Activated CD4-positive, alpha-beta T cell treated with anti-CD3 and anti-CD28 coated beads, Interleukin-2, Interleukin-4, amounts not matched to agents 100 ng/mL and 50 ng/mL, durations not matched to agents 16 hours and 8 hours (primary cell): ENCODE results near the gene CD36.

Source experiments
- DNase-seq: peaks from one replicate; pipeline ENCODE4 v3.0.0-alpha.2; 2020; ENCODE audit warnings: low spot score

Gene CD36

DNA sequence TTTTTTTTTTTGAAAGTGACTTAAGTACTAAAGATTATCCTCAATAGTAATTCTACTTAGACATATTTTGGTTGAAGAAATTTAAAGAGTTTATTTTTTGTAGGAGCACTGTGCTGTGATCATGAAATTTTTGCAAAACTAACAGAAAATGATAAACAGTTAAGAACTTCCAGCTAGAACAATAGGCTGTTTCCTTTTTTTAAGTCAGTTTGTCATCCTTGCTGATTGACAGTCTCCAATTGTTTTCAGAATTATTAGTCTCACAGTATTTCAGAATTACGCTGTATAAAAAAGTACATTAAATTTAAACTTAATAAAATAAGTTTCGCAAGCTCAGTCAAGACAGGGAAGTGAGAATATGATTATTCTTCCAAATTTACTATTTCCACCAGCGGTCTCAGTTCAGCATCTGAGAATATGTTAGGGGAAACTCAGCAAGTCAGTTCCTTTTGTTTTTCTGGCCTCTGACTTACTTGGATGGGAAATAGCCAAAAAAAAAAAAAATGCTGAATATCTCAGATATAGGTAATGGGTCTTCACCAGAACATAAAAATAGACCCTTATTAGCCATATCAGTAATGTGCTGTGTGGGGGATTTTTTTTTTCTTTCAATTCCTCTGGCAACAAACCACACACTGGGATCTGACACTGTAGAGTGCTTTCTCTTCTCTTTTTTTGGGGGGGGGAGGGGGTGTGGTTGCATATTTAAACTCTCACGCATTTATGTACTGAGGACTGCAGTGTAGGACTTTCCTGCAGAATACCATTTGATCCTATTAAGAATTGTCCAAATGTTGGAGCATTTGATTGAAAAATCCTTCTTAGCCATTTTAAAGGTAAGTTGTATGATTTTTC lies at the start of gene CD36:
Gene CD36, plus strand, starts transcription at position 732 of the 855 bp plus-strand sequence. CDS start 8,099 bp downstream, outside the sequence.
- DNase-seq = no peak

DNA sequence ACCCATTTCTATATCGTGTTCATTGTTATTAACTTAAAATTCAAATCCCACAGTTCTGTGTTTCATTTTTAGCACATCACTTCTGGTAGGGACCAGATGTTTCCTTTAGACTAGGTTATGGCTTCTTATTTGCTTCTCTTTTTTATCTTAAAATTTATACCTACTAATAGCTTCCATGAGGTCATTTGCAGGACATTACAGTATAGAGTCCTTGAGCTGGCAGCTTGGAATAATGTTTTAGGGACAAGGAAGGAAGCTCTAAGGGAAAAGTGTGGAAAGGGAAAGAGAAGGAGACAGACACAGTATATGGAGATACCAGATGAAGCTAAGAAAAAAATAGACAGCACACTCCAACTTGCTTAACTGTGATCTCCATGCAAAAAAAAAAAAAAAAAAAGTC lies 48.8 kb upstream of the CD36 start:
- no peak for DNase-seq

DNA sequence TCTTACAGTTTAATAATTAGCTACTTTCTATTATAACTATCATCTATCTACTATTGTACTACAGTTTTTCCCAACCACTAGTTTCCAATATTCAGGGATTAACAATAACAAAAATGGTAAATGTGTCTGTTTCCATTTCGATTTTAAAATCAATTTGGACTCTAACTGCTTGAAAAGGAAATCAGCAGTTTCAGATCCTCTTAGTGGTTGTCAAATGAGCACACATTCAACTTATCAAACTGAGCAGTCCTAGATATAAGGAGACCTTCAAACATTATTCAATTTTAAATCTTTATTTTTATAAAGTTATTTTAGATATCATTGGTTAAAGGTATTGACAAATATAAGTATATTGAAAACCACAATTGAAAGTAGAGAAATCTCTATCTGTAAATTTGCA lies 46.8 kb upstream of the CD36 start:
- DNase-seq = no peak

DNA sequence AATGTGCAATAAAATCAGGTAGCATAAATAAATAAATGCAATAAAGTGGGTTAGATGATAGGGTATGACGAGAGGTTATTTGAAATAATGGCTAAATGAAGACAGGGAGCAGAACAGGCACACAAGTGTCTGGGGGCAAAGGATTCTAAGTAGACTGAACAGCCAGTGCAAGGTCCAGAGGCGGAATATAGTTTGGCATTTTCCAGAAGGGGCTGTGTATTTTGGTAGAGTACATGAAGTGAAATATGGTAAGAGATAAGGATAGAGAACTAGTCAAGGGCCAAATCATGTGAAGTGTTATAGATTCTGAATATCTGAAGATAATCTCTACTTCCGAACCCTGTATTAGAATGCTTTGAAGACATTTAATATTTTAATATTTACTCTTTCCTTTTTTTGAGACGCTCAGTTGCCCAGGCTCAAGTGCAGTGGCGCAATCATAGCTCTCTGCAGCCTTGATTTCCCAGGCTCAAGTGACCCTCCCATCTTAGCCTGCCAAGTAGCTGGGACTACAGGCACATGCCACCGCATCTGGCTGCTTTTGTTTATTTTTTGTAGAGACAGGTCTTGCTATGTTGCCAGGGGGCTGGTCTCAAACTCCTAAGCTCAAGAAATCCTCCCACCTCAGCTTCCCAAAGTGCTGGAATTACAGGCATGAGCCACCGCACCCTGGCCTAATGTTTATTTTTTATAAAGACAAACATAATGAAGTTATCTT lies 44.4 kb upstream of the CD36 start:
- DNase-seq = no peak

DNA sequence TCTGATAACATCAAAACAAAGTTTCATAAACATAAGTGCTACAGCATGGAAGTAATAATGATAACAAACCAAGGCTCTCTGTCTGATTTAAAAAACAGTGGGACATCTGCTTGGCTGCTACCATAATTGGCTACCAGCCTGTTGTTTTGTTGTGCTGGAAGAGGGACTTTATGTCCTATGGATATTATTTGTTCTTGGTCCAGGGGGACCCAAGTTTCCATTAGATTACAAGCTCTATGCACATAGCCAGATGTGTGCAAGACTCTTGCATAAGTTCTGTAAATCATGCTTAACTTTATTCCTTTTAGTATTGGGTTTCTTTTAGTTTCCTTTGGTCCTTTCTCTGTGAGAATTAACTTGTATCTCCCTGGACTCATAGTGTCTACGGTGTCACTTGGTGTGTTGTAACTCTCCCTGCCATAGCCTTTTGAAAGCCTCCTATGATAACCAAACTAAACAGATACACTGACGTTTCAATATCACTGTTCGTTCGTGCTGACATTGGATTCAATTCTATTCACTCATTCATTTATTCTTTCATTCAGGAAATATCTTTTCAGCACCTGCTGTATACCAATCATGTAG lies 41.4 kb upstream of the CD36 start:
- DNase-seq = no peak

DNA sequence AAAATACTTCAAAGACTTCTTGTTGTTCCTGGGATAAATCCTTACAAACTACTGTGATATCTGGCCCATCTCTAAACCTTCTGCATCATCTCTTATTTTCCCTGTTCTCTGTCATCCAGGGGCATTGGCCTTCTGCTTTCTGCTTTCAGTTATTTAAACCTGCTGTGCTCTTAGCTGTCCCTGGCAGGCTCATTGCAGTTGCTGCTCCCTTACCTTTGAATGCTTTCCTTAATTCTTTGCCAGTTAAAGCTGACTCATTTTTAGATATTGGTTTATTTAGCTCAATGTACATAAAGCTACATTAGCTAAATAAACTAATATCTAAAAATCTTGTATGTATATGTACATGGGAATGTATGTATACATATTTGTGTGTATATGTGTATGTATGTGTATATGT lies 40.6 kb upstream of the CD36 start:
- no peak for DNase-seq

DNA sequence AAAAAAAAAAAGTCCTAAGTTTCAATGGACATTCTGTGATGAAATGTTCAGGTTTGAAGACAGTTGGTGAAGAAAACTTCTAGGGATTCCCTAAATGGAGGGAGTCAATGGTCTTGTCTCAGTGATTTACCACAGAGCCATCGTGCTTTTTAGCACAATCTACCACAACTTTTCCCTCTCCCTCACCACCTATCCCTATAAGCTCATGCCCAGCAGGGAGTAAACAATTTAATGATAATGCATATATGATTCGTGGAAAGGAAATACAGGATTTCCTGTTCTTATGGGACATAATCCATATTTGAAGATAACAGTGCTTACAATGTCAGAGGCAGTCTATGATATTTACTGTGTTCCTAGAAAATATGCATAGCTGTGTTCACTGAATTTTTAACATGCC lies 38.4 kb upstream of the CD36 start:
- DNase-seq = no peak

DNA sequence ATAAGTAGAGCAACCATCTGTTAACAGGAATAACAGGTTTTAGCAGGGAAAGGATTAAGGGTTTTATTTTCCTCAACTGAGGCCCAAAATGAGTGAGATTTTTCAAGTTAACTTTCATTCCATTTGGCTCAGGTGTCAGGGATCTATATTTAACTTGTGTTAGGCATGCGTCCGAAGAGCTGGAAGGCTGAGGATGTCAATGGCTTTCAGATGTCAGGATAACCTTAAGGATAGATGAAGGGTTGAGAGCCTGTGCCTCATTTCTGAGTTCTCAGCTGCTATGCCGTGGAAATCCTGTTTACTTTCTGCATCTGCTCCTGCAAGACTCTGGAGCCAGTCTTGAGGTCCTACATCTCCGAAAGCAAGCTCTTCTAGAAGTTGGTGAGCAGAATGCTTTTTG lies 36.4 kb upstream of the CD36 start:
- DNase-seq = no peak

DNA sequence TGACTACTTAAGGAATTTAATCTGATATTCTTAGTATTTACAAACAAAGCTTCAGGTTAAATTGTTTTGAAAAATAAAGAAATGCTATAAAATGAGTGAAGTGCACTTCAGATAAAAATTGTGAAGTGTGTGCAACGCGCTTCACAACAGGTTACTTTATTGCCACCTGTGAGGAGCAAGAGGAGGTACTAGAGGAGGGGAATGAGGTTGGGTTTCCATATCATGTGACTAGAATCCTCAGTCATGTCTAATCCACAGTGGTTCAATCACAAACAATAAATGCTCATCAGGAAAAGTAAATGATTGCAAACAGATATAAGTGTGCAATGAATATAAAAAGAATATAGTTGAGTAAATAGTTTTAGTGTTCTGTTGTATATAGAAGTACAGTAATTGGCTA lies 34.5 kb upstream of the CD36 start:
- DNase-seq = no peak

DNA sequence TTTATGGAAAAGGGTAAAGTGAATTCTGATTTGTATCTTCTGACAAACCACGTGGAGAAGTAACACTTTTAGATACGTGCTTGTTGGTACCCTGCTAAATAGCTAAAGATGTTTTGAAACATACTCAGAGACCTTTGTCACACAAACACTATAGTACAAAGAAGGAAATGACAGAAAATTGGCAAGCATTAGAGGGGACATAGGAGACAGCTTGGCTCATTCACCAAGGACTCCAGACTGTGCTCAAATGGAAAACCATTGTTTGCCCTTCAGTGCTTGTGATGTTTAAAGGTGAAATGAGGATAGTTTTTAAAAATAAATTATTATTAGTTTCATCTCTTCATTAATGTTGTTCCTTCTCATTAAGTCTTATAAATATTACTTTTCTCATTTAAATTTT lies 34.0 kb upstream of the CD36 start:
- no peak for DNase-seq

DNA sequence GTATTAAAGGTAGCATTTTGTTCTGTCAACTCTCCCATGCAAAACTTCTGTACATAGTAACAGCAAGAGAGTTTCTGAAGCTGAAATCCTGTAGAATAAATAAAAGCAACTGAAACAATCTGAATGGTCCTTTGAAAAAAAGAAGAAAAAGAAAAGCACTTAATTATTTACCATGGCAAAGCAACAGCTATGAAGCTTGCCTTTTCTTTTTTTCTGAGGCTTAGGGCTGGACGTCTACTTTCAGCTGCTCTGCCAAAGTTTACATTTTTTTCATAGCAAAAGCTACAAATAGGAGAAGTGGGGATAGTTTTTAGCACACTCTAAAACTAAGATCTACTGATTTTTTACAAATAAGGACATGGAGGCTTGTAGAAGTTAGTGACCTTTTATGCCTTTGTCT lies 31.3 kb upstream of the CD36 start:
- no peak for DNase-seq

DNA sequence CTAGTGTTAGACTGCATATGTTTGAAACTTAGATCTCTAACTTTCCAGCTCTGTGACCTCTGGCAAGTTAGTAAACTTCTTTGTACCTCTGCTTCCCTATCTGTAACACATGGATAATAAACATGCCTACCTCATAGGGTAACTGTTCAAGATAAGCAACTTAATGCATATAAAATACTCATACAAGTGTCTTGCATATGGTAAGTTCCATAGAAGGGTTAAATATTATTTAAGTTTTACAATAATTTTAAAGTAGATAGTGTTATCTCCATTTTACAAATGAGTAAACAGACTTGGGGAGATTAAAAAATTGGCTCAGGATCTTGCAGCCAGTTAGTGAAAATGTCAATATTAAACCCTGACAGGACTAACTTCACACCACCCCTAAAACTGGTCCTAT lies 30.1 kb upstream of the CD36 start:
- DNase-seq = no peak

DNA sequence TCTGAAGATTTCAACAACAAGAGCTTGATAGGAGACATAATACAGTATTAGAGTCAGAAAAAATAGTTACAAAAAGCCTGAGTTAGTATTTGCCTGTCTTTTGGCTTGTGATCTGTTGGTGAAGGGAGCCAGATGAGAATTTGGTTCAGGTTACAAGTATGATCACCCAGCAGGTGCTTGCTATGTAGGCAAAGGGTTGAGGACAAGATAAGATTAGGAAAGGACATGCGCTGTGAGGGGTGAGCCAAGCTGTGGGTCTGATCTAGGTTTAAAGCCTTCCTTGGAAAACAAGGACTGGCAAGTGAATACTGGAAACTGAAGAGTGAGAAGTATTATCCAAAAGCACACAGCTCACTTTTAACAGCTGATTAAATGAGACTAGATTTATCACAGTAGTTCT lies 28.7 kb upstream of the CD36 start:
- no peak for DNase-seq

DNA sequence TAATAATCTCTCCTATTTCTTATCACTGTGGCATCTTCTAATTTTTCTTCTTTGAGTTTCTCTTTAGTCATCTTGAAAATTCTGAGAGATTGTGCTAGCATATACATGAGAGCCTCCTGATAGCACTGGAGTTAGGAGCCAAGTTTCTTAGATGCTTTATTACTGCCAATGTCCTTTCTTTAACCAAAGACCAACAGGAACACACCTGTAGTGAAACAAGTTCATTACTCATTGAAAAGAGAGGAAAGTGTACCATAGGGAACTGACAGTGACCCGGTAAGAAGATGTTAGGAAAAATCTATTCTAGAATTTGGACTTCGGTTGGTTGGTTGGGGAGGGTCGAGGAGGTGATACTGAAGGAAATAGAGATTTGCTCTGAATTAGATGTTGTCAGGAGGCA lies 27.1 kb upstream of the CD36 start:
- DNase-seq = no peak

DNA sequence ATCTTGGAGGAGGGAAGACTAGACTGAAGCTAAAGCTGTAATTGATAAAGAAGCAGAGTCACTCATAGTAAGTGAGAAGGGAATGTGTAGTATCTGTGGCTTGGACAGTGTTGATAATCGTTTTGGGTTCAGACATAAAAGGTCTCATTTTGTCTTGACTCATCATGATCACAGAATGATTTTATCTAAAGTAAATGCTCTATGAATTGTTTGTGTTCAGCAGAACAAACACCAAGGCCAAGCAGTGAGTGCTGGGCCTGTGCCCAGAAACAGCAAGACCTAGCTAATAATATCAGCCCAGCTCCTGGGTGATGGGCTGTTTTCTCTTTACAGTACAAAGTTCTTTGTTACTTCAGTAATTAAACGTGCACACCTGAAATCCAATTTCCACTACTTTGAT lies 26.7 kb upstream of the CD36 start:
- no peak for DNase-seq

DNA sequence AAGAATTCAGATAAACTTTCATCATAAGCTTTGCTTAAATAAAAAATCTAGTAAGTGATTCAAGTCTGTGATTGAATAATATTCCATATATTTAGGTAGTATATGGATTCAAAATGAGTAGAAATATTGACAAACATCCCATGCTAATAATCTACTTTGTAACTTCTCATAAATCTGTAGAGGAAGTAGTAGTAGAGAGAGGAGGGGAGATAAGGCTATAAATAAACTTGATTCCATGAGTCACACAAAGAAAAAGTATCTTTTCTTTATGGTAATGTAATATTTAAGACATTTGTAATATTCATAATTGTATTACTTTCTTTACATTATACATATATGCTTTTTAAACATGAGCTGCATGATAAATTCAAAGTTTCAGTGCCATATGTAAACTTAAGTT lies 25.6 kb upstream of the CD36 start:
- DNase-seq = no peak

DNA sequence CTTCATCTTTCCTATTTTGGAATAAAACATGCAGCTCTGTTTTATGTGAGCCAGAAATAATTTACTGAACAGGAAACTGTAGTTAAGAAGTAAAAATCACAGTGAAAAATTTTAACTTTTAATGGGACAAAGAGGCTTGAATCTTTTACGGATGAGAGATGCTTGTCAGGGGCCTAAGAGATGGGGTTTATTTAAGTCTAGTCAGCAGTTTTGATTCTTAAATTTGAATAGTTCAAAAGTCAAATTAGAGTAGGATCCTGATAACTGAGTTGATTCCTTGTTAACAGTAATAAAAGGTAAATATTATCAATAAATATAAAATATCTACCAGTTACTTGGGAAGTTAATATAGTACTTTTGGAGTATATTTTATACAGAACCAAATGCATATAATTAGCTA lies 24.9 kb upstream of the CD36 start:
- no peak for DNase-seq

DNA sequence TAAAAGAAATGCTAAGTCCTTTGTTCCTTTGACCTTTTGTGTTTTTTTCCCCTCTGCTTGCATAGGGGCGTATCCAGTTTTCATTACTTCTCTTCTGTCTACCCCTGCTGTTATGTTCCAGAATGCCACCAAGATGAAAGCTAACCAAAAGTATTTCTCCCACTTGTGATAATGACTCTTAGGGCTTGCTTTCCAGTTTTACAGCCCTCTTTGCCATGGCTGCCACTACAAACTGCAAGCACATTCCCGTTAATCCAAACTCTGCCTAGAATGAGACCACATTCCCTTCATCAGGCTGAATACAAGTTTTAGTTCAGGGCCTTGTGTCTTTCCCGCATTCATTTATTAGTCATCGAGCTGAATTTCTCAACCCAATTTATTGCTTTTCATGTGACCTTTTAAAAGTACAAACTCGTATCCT lies 23.6 kb upstream of the CD36 start:
- DNase-seq = no peak

DNA sequence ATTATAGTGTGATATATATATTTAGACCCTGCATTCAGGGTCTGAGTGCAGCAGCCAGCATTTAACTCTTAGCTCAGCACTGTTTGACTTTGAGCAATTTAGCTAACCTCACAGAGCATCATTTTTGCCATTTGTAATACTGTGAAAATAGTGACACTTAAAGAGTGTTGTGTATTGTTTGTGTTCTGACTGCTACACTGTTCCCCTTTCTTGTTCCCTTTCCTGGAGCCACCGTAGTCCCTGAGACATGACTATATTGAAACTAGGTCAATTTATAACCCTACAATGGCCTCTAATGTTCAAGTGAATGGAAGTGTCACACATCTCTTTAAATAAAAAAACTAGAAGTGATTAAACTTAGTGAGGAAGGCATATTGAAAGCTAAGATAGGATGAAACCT lies 20.3 kb upstream of the CD36 start:
- no peak for DNase-seq

DNA sequence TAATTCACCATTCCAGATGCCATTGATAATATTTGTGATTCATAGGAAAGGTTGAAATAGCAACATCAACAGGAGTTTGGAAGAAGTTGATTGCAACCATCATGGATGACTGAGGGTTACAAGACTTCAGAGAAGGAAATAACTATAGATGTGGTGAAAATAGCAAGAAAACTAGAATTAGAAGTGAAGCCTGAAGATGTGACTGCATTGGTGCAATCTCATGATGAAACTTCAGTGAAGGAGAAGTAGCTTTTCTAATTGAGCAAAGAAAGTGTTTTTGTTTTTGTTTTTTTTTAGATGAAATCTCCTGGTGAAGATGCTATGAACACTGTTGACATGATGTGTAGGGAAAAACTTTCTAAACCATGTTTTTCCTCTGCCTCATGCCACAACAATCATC lies 18.7 kb upstream of the CD36 start:
- DNase-seq = no peak

DNA sequence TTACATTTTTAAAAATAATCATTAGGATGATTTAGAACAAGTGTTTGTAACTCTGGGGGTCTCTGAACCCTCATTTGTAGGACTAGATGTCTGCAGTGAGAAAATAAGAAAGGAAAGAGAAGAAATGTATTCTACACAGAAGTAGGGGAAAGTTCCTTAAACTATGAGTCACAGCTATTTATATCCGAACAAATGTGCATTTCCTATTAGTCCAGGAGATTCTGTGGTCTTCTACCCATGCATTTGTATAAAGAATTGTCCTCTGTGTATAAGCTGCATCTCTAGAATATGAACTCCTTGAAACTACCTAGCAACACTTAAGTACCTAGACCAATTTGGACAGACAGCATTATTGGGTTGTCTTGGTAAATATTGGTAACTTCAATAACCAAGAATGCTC lies 15.9 kb upstream of the CD36 start:
- no peak for DNase-seq

DNA sequence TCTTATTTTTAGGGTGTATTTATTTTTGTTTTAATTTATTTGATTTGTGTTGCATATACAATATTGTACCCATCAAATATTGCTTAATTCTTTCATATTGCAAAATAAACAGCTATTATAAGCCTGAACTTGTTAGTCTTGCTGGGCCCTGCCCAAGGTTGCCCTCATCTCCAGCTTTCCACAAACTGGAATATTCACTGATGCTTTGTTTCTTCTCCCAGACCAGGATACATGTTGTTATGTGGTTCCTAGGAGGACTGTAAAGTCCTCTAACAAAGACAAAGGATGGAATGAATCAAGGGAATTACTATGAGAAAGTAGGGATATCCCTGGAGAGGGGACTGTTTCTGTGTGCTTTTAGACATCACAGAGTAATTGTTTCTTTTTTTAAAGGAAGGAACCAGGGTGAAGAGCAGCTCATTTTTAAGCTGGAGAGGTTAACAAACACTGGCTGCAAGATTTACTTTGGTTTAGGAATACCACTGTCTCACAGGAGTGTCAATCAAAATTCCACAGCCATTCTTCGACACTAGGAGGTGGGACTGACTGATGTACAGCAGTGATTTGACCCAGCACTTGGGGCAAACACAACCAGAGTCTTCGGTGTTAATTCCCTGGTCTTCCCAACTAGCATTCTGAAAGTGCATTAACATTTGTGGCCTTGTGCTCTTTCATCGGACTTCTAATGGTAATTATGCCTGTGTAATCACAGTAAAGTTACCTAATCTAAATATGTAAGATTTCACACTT lies 14.8 kb upstream of the CD36 start:
- no peak for DNase-seq

DNA sequence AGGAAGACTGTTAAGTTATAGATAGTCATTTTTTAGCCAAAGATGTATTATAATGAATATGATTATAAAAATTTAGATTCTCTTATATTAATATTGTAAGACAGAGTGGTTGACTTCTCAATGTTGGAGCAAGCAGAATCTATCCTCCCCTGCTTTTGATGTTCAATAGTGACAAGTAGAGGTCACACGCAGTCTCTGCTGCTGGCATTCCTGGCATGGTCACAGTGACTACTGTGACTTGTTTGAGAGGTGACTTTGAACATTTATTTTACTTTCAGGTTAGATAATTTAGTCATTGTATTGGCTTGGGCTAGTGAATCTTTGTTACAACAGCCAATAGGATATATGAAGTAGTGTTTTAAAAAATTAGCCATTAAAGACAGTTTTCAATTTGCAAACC lies 13.7 kb upstream of the CD36 start:
- DNase-seq = no peak
